Karpas-422 (cell line): ENCODE measurements around the gene GRM2. TPM values are rescaled to one million over a fixed set of nuclear protein-coding genes. Genes with fewer than 3 reads are reported as not detected.

Experiments
- DNase-seq: peaks from one replicate; pipeline ENCODE4 v3.0.0-alpha.2; 2015
- H2AFZ ChIP-seq: fragments of 200-600 bp; sonication (generic); 2 replicates; pipeline ENCODE4 v1.6.1; 2014; ENCODE audit warnings: antibody characterized with exemption, low read length, mixed read lengths
- H3K27ac ChIP-seq: fragments of 200-600 bp; sonication (generic); 2 replicates; pipeline ENCODE4 v1.5.1; 2014; ENCODE audit warnings: mild to moderate bottlenecking, low read length, moderate library complexity
- H3K27me3 ChIP-seq: fragments of 200-600 bp; sonication (generic); 2 replicates; pipeline ENCODE4 v1.6.1; 2014; ENCODE audit warnings: low read length, mixed read lengths
- H3K36me3 ChIP-seq: fragments of 200-600 bp; sonication (generic); 2 replicates; pipeline ENCODE4 v1.6.1; 2014; ENCODE audit warnings: low read length, mixed read lengths; ENCODE audit not compliant: insufficient read depth
- H3K4me1 ChIP-seq: fragments of 200-600 bp; sonication (generic); 2 replicates; pipeline ENCODE4 v1.6.1; 2014; ENCODE audit warnings: mild to moderate bottlenecking, low read length, mixed read lengths
- H3K4me2 ChIP-seq: fragments of 200-600 bp; sonication (generic); 2 replicates; pipeline ENCODE4 v1.6.1; 2014; ENCODE audit warnings: low read length, low read depth, mild to moderate bottlenecking; ENCODE audit not compliant: poor library complexity, severe bottlenecking
- H3K4me3 ChIP-seq: fragments of 200-600 bp; sonication (generic); 2 replicates; pipeline ENCODE4 v1.5.1; 2014; ENCODE audit warnings: mild to moderate bottlenecking, antibody characterized with exemption, low read length, mixed read lengths
- H3K79me2 ChIP-seq: fragments of 200-600 bp; sonication (generic); 2 replicates; pipeline ENCODE4 v1.6.1; 2014; ENCODE audit warnings: mild to moderate bottlenecking, low read length, mixed read lengths
- H3K9ac ChIP-seq: fragments of 200-600 bp; sonication (generic); 2 replicates; pipeline ENCODE4 v1.6.0; 2014; ENCODE audit warnings: low read length
- H3K9me2 ChIP-seq: fragments of 200-600 bp; sonication (generic), shearing (Covaris generic); replicated peaks from 2 replicates; pipeline ENCODE4 v1.6.0; 2014; ENCODE audit warnings: mild to moderate bottlenecking, low read length, moderate library complexity; ENCODE audit not compliant: insufficient read depth
- H3K9me3 ChIP-seq: fragments of 300-700, 200-600 bp; sonication (generic); 2 replicates; pipeline ENCODE4 v1.6.1; 2014; ENCODE audit warnings: low read length, mixed read lengths
- H4K20me1 ChIP-seq: fragments of 200-600 bp; sonication (generic); 2 replicates; pipeline ENCODE4 v1.6.1; 2014; ENCODE audit warnings: mild to moderate bottlenecking, antibody characterized with exemption, low read length, low read depth; ENCODE audit not compliant: insufficient read depth
- total RNA-seq: library from RNA; depleted of rRNA; stranded (reverse); fragments of >200 nt; shearing (Covaris generic); gene quantifications from 2 replicates; pipeline ENCODE4 v1.2.3, GENCODE V29; 2014; ENCODE audit warnings: low replicate concordance

The GRM2 gene
- total RNA-seq, 1 experiment from 2014 or later, result 0.19 TPM

DNA sequence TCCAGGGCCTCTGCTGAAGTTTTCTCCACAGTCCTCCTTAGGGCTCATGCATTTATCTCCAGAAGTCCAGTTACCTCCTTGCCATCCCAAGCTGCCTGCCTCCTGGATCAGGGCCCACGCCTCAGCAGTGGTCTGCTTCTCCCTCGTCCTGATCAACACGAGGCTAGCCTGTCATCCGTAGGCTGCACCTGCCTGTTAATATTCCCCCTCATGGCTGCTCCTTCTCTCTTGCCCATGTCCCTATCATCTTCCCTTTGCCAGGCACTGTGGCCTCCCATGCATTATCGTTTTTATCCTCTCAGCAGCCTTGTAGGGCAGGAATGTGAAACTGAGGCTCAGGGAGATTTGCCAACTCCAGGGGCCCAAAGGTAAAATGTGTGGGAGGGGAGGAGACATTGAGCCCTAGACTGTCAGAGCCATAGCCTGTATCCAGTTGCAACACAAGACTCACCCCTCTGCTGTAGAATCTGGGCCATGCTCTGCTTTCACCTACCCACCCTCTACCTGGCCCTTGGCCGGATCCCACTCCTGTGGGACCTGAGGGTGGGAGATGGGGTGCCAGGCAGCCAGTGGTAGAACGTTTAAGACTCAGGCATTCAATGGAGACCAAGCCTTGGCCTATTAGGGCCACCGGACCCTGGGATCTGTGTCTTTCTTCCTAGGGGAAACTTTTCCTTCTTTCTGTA is 4.6 kb downstream of the GRM2 start:
- no peaks in the 10 kb centered on the region for H3K36me3 ChIP-seq
- no peaks in the 10 kb centered on the region for H3K79me2 ChIP-seq
- H3K9ac ChIP-seq, result no peak overlapping the region
- no peaks in the 10 kb centered on the region for H3K27me3 ChIP-seq
- no peaks in the 10 kb centered on the region for H3K9me2 ChIP-seq
- no peak overlapping the region for H3K4me3 ChIP-seq
- H4K20me1 ChIP-seq, result no peaks in the 10 kb centered on the region
- H3K9me3 ChIP-seq, result no peaks in the 10 kb centered on the region
- DNase-seq, result no peak
- H3K27ac ChIP-seq, result no peak overlapping the region
- peaks cover 6% of the 10 kb centered on the region for H3K4me1 ChIP-seq
- H3K4me2 ChIP-seq, result no peak overlapping the region
- H2AFZ ChIP-seq, result no peak overlapping the region

DNA sequence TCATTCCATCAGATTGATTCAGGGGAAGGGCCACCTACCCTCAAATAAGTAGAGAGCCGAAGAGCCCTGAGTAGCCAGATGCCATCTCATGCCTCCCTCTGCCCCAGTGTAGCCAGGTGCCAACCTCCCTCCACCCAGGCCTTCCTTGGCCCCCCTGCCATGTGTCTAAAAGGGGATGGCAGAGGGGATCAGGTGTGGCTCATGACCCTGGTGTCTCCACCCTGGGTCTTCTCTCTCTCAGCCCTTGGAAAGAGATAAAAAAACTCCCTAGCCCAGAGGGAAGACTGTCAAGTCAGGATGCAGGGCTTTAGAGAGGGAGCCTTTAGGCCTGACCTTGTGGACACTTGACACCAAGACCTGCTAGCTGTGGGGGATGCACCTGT is 5.2 kb downstream of the GRM2 start:
- Histone ChIP-seq H3K79me2 (no peaks in the 10 kb centered on the region), H3K4me1 (peaks cover 11% of the 10 kb centered on the region)
- DNase-seq, result no peak

DNA sequence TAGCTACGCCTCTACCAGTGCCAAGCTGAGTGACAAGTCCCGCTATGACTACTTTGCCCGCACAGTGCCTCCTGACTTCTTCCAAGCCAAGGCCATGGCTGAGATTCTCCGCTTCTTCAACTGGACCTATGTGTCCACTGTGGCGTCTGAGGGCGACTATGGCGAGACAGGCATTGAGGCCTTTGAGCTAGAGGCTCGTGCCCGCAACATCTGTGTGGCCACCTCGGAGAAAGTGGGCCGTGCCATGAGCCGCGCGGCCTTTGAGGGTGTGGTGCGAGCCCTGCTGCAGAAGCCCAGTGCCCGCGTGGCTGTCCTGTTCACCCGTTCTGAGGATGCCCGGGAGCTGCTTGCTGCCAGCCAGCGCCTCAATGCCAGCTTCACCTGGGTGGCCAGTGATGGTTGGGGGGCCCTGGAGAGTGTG is 5.7 kb downstream of the GRM2 start:
- Histone ChIP-seq H3K4me3 (no peak overlapping the region), H3K9me2 (no peaks in the 10 kb centered on the region), H2AFZ (no peak overlapping the region), H3K9me3 (no peaks in the 10 kb centered on the region), H3K79me2 (no peaks in the 10 kb centered on the region), H3K9ac (no peak overlapping the region), H3K36me3 (no peaks in the 10 kb centered on the region), H4K20me1 (no peaks in the 10 kb centered on the region), H3K27ac (no peak overlapping the region), H3K27me3 (no peaks in the 10 kb centered on the region), H3K4me1 (peaks cover 13% of the 10 kb centered on the region), H3K4me2 (no peak overlapping the region)
- no peak for DNase-seq

More for the DNA sequence above, 5.2 kb downstream of the GRM2 start:
- Histone ChIP-seq H3K36me3 (no peaks in the 10 kb centered on the region), H3K9me3 (no peaks in the 10 kb centered on the region), H3K27me3 (no peaks in the 10 kb centered on the region), H3K4me2 (no peak overlapping the region), H3K9ac (no peak overlapping the region), H3K27ac (no peak overlapping the region), H3K4me3 (no peak overlapping the region), H2AFZ (no peak overlapping the region), H4K20me1 (no peaks in the 10 kb centered on the region), H3K9me2 (no peaks in the 10 kb centered on the region)

DNA sequence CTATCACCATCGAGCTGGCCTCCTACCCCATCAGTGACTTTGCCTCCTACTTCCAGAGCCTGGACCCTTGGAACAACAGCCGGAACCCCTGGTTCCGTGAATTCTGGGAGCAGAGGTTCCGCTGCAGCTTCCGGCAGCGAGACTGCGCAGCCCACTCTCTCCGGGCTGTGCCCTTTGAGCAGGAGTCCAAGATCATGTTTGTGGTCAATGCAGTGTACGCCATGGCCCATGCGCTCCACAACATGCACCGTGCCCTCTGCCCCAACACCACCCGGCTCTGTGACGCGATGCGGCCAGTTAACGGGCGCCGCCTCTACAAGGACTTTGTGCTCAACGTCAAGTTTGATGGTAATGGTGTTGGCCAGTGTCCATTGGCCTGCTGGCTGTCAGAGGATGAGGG is 6.1 kb downstream of the GRM2 start:
- no peak overlapping the region for H3K9ac ChIP-seq
- no peaks in the 10 kb centered on the region for H3K9me2 ChIP-seq
- no peaks in the 10 kb centered on the region for H3K79me2 ChIP-seq
- H3K36me3 ChIP-seq, result no peaks in the 10 kb centered on the region
- no peaks in the 10 kb centered on the region for H3K27me3 ChIP-seq
- H3K4me3 ChIP-seq, result no peak overlapping the region
- H3K27ac ChIP-seq, result no peak overlapping the region
- no peaks in the 10 kb centered on the region for H3K9me3 ChIP-seq
- no peaks in the 10 kb centered on the region for H4K20me1 ChIP-seq
- no peak overlapping the region for H3K4me2 ChIP-seq
- H3K4me1 ChIP-seq, result peaks cover 13% of the 10 kb centered on the region
- no peak for DNase-seq
- no peak overlapping the region for H2AFZ ChIP-seq

DNA sequence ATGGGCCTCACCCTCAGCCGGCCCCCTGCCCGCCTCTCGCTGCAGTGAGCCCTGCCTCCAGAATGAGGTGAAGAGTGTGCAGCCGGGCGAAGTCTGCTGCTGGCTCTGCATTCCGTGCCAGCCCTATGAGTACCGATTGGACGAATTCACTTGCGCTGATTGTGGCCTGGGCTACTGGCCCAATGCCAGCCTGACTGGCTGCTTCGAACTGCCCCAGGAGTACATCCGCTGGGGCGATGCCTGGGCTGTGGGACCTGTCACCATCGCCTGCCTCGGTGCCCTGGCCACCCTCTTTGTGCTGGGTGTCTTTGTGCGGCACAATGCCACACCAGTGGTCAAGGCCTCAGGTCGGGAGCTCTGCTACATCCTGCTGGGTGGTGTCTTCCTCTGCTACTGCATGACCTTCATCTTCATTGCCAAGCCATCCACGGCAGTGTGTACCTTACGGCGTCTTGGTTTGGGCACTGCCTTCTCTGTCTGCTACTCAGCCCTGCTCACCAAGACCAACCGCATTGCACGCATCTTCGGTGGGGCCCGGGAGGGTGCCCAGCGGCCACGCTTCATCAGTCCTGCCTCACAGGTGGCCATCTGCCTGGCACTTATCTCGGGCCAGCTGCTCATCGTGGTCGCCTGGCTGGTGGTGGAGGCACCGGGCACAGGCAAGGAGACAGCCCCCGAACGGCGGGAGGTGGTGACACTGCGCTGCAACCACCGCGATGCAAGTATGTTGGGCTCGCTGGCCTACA is 8.5 kb downstream of the GRM2 start:
- Histone ChIP-seq H2AFZ (no peak overlapping the region), H3K27me3 (no peaks in the 10 kb centered on the region), H3K79me2 (no peaks in the 10 kb centered on the region), H3K27ac (no peak overlapping the region), H4K20me1 (no peaks in the 10 kb centered on the region), H3K4me3 (no peak overlapping the region), H3K9me2 (no peaks in the 10 kb centered on the region), H3K4me1 (peaks cover 13% of the 10 kb centered on the region), H3K9me3 (no peaks in the 10 kb centered on the region), H3K4me2 (no peak overlapping the region), H3K36me3 (no peaks in the 10 kb centered on the region), H3K9ac (no peak overlapping the region)
- no peak for DNase-seq

DNA sequence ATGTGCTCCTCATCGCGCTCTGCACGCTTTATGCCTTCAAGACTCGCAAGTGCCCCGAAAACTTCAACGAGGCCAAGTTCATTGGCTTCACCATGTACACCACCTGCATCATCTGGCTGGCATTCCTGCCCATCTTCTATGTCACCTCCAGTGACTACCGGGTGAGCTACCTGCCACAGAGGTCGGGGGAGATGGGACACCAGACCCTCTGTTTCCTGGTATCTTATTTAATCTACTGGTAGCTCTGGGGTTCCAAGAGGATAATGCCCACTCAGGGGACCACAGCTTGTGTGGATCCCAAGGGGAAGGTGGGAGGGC is 9.1 kb downstream of the GRM2 start:
- no peak overlapping the region for H3K27ac ChIP-seq
- H3K9me3 ChIP-seq, result no peaks in the 10 kb centered on the region
- no peaks in the 10 kb centered on the region for H3K9me2 ChIP-seq
- no peak overlapping the region for H3K4me2 ChIP-seq
- H3K79me2 ChIP-seq, result no peaks in the 10 kb centered on the region
- no peaks in the 10 kb centered on the region for H3K27me3 ChIP-seq
- DNase-seq, result no peak
- peaks cover 13% of the 10 kb centered on the region for H3K4me1 ChIP-seq
- no peak overlapping the region for H3K9ac ChIP-seq
- no peak overlapping the region for H2AFZ ChIP-seq
- no peak overlapping the region for H3K4me3 ChIP-seq
- H4K20me1 ChIP-seq, result no peaks in the 10 kb centered on the region
- H3K36me3 ChIP-seq, result no peaks in the 10 kb centered on the region

DNA sequence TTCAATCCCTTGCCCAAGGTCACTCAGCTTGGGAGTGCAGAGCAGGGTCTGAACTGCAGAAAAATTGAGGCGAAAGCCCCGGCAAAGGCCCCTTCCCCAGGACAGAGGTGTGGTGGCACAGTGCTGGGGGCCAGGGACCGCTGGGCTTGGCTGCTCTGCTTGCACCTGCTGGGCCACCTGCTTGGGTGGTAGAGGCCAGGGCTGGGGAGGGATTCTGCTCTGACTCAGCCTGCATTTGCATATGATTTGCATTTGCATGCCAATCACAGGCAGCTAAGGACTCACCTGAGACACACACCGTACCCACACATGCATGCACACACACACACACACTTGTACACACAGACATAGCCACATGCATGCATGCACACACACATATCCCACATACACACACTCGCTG is 9.9 kb downstream of the GRM2 start:
- H3K9me3 ChIP-seq, result no peaks in the 10 kb centered on the region
- H3K4me1 ChIP-seq, result peaks cover 13% of the 10 kb centered on the region
- H2AFZ ChIP-seq, result no peak overlapping the region
- H3K79me2 ChIP-seq, result no peaks in the 10 kb centered on the region
- H3K27me3 ChIP-seq, result no peaks in the 10 kb centered on the region
- H3K4me2 ChIP-seq, result no peak overlapping the region
- no peak overlapping the region for H3K27ac ChIP-seq
- H3K36me3 ChIP-seq, result no peaks in the 10 kb centered on the region
- no peak overlapping the region for H3K4me3 ChIP-seq
- H3K9me2 ChIP-seq, result no peaks in the 10 kb centered on the region
- no peak for DNase-seq
- H3K9ac ChIP-seq, result no peak overlapping the region
- H4K20me1 ChIP-seq, result no peaks in the 10 kb centered on the region

DNA sequence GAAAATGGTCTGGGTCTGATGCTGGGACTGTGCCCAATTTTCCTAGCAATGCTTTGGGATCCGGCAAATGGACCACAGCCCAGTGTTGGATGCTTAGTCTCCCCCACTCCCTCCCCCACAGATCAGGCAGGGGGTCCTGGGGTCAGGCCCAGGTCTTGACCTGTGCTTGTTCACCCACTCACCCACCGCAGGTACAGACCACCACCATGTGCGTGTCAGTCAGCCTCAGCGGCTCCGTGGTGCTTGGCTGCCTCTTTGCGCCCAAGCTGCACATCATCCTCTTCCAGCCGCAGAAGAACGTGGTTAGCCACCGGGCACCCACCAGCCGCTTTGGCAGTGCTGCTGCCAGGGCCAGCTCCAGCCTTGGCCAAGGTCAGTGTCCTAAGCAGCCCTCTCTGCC is 10.6 kb downstream of the GRM2 start:
- H3K4me1 ChIP-seq, result peaks cover 13% of the 10 kb centered on the region
- no peaks in the 10 kb centered on the region for H3K27me3 ChIP-seq
- H3K9ac ChIP-seq, result no peak overlapping the region
- no peak overlapping the region for H2AFZ ChIP-seq
- H3K27ac ChIP-seq, result no peak overlapping the region
- H3K9me2 ChIP-seq, result no peaks in the 10 kb centered on the region
- H3K4me3 ChIP-seq, result no peak overlapping the region
- H4K20me1 ChIP-seq, result no peaks in the 10 kb centered on the region
- no peak overlapping the region for H3K4me2 ChIP-seq
- H3K9me3 ChIP-seq, result no peaks in the 10 kb centered on the region
- no peaks in the 10 kb centered on the region for H3K36me3 ChIP-seq
- H3K79me2 ChIP-seq, result no peaks in the 10 kb centered on the region
- DNase-seq, result no peak
